ENCODE data around the gene ZBTB16.

Gene ZBTB16

GRCh38 chr11:114155116-114155515 is 95.6 kb downstream of the ZBTB16 start:
- DNase-seq: no peak

DNA sequence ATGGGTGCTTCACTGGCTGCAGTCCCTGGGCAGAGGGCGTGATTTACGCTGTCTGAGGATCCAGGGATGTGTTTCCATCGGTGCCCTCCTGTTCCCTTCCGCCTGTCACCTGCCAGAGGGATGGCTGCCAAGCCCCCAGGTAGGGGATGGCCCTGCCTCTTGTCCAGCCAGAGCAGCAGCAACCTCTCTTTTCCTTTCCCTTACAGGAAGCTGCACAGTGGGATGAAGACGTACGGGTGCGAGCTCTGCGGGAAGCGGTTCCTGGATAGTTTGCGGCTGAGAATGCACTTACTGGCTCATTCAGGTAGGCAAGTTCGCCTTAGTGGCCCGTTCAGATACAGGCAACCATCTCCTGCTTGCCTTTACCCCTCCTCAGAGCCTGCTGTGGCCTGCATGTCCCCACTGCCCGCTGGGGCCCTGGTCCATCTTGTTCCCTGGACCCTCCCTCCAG is 96.6 kb downstream of the ZBTB16 start:
- no peak for DNase-seq

- no peak for DNase-seq
Observed at GRCh38 chr11:114156782-114157181, 97.3 kb downstream of the ZBTB16 start.

DNA sequence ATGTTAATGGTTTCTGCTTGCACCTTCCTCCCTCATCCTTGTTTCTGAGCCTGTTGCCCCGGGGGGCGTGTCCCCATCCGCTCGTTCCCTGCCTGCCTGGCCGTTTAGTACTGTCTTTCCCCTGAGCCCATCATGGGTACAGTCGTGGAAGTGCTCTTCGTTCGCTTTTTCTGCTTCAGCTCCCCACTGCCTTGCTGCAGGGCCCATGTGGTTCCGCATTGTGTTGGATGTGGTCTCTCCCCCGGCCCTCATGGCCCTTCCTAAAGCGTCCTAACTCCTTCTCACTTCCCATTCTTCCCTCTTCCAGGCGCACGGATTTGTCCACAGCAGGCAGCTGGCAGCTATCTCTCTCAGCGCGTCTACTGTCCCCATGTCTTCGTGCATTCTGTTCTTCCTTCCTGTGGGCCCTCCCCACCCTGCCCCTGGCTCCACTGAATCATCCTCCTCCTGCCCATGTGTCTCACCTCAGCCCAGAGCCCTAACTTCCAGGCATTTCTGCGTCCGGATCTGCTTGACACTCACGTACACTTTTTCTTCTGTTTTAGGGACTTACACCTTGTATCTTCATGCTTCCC is 98.1 kb downstream of the ZBTB16 start:
- peak in 3 of 4 experiments; percentile 23 to 35 (median 27) for DNase-seq

DNA sequence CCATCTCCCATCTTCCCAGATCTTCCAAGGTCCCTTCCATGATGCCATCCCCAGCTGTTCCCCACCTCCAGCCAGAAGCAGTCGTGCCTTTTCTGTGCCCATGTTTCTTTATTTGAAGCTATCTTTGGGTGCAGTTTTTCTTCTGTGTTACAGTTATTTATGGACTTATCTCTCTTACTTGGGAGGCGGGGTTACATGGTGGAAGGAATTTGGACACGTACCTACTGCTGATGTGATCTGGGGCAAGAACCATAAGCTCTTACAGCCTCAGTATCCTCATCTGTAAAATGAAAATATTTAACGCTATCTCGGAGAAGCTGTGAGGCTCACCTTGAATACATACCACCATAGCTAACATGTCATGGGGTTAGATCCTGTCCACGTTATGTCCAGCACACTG is 98.9 kb downstream of the ZBTB16 start:
- DNase-seq: no peak

- no peak for DNase-seq
Observed at GRCh38 chr11:114158886-114159285, 99.4 kb downstream of the ZBTB16 start.

DNA sequence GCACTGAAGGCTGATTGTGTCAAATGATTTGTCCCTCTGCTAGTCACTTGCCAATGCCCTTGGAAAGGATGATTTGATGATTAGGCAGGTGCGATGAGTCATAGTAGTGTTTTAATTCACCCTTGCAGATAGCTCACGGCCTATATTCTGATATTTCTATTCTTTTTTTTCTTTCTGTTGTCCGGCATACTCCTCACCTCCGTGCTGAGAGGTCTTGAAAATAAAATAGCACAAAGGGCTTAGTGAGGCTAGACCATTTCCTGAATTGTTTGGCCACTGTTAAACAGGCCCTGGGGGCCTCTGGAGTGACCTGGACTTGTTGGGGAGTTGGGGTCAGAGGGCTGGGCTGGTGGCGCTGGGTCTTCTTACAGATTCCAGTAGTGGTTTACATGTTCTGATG is 99.8 kb downstream of the ZBTB16 start:
- no peak for DNase-seq

DNA sequence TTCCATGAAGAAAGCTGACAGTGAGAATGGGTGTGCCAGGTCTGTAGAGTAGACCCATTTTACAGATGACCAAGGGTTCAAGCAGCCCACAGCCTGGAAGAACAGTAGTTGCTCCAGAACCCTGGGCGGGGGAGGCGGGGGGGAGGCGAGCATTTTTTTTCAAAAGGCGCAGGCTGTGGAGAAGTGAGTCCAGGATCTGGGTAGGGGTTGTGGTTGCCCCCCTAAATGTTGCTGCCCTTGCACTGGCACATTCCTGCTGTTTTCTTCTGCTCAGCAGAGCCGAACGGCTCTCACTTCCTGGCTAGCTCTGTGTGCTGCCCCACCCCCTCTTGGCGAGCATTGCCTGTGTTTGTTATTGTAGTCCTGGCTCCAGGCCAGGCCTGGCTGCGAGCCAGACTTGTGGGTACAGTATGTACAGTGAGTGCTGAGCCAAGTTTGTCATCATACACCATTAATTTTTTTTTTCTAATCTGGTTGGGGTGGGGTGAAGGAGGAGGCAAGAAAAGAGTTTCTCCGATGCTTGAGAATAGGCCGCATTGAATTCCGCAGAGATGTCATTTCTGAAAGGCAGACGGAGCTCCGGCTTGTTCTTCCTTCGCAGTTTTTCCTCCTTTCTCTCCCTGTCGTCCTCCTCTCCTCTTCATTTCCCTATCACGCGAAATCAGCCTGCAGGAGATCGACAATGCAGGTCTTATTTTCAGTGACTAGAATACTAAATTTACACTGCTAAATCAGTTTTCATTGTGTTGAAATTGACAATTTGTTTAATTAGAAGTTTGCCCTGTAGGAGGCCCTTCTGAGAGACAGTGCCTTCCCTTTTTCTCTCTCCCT is 100.5 kb downstream of the ZBTB16 start:
- DNase-seq: peak; percentile 96 to 97 (median 96)

DNA sequence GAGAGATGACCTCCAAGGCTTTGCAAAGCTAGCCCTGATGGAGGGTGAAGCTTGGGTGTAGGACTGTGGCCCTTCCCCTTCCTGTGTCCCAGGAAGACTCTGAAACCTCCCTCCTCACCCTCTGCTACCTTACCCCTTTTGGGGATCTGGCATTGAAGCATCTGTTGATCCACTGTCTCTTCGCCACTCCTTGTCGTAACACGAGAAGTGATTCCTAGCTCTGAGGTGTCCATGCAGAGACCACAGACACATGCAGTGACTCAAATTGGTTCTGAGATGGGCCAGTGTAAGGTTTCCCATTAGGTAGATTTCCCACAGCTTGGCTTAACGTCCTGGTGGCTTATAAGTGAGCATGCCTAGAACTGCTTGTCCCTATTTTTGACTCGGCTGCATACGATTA is 101.4 kb downstream of the ZBTB16 start:
- DNase-seq: no peak

GRCh38 chr11:114161486-114162250 is 102.2 kb downstream of the ZBTB16 start:
- no peak for DNase-seq

GRCh38 chr11:114162719-114163123 is 103.2 kb downstream of the ZBTB16 start:
- DNase-seq: no peak

- no peak for DNase-seq
Observed at GRCh38 chr11:114163229-114163631, 103.7 kb downstream of the ZBTB16 start.

DNA sequence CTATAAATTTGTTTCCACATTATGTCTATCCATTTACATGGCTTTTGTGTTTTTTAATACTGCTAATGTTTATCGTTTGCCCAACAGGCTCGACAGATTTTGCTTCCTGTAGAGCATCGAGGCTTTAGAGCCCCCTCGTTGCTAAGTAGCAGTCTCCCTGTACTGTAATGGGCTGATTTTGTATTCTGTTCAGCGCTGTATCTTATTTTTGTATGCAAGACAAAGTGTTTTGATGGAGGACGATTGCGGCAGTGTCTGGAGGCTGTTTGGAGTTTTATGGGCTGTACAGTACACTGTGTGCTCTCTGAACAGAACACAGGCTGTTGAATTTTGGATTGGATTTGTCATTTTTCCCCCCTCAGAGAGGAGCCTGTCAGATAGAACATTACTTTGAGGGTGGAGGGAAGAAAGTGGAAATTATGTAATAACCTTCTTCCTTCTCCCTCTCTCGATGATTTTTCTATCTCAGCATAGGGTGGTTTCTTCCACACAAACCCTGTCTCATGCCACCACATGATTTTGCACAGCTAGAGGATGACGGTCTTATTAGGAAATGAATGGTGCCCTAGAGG is 104.4 kb downstream of the ZBTB16 start:
- DNase-seq: peak; percentile 44 to 76 (median 54)

- DNase-seq: no peak
Observed at GRCh38 chr11:114164546-114164945, 105.0 kb downstream of the ZBTB16 start.

DNA sequence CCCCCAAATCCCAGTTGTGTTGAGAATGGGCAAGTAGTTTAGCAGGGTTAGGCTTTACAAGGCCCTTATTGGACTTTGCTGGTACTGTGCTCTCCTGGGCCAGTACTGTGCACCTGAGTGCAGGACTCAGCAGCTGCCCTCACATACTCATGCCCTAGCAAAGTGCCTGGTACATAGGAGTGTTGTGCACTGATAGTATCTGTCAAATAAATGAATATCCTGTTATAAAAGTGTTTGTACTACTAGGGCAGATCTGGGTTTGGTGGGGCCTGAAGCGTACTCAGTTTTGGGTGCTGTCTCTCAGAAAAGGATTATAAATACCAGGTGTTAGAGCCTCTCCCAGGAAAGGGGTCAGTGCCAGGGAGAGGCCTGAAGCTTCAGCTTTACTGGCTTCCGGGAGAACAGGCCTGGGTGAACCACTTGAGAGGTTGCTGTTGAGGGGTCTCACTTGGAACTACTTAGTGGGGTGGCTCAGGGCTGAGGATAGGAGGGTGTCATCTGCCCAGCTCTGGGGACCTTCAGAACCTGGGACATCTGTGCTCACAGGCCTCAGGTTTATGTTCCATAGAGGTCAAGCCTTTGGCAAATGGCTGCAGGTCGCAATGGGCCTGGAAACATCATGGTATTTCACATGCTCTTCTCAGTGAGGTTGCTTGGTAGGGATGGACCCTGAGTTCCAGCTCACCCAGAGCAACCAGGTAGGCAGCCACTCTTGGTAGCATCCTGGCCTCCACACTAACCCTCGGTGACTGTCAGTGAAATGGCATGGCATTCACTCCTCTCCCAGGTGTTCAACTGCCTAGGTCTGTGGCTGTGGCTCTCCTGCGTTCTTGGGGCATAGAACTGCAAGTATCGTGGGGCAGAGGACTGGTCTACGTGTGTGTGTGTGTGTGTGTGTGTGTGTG is 106.1 kb downstream of the ZBTB16 start:
- no peak for DNase-seq

DNA sequence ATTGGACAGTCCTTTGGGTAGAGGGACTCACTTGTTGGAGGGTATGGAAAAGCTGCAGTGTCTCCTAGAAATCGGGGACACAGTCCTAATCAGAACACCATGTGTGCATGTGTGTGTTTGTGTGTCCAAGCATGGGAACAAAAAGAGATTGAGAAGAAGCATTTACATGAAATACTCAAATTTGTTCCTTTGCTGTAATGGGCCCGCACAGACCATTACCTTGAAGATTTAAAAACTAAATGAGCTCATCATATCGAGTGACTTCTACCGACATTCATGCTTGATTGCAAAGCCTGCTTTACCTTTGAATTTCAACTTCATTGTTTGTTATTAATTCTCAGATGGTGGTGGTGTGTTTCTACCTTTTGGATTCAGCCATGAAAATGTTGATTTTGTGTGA is 106.9 kb downstream of the ZBTB16 start:
- DNase-seq: no peak

DNA sequence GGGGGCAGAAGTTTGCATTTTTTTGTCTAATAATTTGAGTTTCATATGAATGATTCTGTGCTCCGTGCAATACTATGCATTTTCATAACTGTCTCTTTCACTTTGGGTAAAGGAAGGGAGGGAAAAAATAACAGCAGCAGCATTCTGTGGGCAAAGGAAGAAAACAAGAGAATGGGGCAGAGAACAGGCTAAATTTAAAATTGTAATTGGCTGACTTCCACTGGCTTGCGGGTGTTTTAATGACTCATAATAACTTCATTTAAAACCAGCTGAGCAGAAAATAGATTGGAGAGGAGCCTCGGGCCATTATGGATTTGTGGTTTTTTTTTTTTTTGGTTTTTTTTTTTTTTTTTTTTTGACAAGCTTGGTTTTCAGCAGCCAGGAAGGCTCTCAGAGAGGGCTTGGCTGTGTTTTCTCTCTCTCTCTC is 107.4 kb downstream of the ZBTB16 start:
- peak in 3 of 4 experiments; percentile 19 to 63 (median 57) for DNase-seq

DNA sequence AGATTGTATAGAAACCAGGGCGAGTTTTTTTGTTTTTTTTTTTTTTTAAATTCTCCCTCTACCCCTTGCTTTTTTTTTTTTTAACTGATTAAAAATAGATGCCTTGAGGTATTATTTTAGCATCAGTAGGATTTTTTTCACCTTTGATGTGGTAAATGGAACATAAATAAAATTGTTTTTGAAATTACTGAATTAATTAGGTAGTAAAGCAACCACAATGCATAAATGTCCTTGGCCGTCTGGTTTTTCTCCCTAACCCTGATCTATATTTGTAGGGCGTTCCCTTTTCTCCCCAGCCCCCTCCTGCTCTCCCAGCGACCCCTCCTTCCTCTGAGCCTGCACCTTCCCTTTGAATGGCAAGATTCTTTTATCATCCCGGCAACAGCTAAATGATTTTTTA is 107.8 kb downstream of the ZBTB16 start:
- DNase-seq: no peak

GRCh38 chr11:114167771-114168448 is 108.4 kb downstream of the ZBTB16 start:
- no peak for DNase-seq

- no peak for DNase-seq
Observed at GRCh38 chr11:114168691-114169090, 109.2 kb downstream of the ZBTB16 start.

DNA sequence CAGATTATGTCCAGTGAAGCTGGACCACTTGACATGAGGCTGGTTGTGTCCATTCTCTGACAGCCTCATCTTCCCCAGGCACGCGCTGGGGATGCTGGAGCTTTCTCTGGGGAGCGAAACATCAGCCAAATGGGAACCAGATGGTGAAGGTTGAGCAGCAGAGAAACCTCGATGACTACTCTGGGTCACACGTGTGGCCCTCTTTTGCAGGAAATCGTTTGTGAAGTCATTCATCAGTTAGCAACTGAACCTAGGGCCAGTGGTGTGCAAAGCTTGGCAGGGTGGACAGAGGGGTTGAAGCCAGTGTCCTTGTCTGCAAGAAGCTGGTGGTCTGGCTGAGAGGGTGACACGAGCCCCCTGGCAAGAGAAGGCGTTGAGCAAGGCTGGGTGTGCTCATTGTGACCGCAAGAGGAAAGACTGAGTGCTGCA is 109.8 kb downstream of the ZBTB16 start:
- DNase-seq: no peak
